Measurements from ENCODE around the gene RACGAP1.

RACGAP1 gene

DNA sequence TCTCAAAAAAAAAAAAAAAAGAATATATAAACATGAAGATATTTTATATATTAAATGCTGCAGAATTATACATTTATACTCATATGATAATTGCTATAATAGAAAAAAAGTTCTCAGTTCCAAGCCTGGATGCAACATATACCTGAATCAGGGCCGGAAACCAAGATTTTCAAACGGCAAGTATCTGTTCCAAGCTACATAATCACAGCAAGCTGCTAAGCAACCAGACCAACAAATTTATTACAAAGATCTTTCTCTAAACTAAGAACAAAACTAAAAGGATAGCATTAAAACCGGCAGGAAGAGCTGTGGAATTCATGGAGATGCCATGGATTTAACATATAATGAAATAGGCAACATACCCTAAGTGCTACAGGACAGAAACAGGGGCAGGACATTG is 7.1 kb downstream of the RACGAP1 start:
- no peak overlapping the region; the same call in 1 of the 2 replicates for H3K27ac ChIP-seq (replicated peaks)
- H3K27me3 ChIP-seq (ENCODE audit: insufficient read depth, poor library complexity, severe bottlenecking): no peaks in the 10 kb centered on the region
- TF ChIP-seq POLR2AphosphoS5 (IDR thresholded peaks at IDR 0.05; ENCODE audit: low read depth): no peak
- TF ChIP-seq, protein P1, sequence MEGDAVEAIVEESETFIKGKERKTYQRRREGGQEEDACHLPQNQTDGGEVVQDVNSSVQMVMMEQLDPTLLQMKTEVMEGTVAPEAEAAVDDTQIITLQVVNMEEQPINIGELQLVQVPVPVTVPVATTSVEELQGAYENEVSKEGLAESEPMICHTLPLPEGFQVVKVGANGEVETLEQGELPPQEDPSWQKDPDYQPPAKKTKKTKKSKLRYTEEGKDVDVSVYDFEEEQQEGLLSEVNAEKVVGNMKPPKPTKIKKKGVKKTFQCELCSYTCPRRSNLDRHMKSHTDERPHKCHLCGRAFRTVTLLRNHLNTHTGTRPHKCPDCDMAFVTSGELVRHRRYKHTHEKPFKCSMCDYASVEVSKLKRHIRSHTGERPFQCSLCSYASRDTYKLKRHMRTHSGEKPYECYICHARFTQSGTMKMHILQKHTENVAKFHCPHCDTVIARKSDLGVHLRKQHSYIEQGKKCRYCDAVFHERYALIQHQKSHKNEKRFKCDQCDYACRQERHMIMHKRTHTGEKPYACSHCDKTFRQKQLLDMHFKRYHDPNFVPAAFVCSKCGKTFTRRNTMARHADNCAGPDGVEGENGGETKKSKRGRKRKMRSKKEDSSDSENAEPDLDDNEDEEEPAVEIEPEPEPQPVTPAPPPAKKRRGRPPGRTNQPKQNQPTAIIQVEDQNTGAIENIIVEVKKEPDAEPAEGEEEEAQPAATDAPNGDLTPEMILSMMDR (IDR thresholded peaks at IDR 0.05; ENCODE audit: insufficient read depth, low read length): no peak
- no peak overlapping the region for H3K4me3 ChIP-seq (replicated peaks; ENCODE audit: insufficient read depth, low read length)
- no peak for DNase-seq (ENCODE audit: low read depth in 1 of 2, low spot score in 1 of 2)

DNA sequence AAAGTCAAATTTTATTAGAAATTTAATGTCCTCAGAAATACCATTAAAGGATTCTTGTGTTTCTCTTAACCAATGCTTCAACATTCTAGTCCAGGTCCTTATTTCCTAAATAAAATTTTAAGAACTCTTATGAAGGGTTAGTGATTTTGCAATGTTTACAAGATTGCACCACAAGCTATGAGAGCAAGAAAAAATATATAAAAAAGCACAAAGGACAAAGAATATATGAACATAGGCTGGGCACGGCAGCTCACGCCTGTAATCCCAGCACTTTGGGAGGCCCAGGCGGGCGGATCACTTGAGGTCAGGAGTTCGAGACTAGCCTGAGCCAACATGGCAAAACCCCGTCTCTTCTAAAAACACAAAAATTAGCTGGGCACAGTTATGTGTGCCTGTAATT is 7.7 kb downstream of the RACGAP1 start:
- Histone ChIP-seq H3K27me3 (ENCODE audit: insufficient read depth, poor library complexity, severe bottlenecking) (no peaks in the 10 kb centered on the region), H3K4me3 (replicated peaks; ENCODE audit: insufficient read depth, low read length) (no peak overlapping the region), H3K27ac (replicated peaks) (no peak overlapping the region)
- TF ChIP-seq SPI1 (IDR thresholded peaks at IDR 0.05; ENCODE audit: borderline replicate concordance, low read depth): no peak
- TF ChIP-seq, protein P2, sequence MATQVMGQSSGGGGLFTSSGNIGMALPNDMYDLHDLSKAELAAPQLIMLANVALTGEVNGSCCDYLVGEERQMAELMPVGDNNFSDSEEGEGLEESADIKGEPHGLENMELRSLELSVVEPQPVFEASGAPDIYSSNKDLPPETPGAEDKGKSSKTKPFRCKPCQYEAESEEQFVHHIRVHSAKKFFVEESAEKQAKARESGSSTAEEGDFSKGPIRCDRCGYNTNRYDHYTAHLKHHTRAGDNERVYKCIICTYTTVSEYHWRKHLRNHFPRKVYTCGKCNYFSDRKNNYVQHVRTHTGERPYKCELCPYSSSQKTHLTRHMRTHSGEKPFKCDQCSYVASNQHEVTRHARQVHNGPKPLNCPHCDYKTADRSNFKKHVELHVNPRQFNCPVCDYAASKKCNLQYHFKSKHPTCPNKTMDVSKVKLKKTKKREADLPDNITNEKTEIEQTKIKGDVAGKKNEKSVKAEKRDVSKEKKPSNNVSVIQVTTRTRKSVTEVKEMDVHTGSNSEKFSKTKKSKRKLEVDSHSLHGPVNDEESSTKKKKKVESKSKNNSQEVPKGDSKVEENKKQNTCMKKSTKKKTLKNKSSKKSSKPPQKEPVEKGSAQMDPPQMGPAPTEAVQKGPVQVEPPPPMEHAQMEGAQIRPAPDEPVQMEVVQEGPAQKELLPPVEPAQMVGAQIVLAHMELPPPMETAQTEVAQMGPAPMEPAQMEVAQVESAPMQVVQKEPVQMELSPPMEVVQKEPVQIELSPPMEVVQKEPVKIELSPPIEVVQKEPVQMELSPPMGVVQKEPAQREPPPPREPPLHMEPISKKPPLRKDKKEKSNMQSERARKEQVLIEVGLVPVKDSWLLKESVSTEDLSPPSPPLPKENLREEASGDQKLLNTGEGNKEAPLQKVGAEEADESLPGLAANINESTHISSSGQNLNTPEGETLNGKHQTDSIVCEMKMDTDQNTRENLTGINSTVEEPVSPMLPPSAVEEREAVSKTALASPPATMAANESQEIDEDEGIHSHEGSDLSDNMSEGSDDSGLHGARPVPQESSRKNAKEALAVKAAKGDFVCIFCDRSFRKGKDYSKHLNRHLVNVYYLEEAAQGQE (IDR thresholded peaks at IDR 0.05; ENCODE audit: insufficient replicate concordance, low read depth): no peak
- DNase-seq (ENCODE audit: low read depth in 1 of 2, low spot score in 1 of 2): peak in 1 of 2 experiments; percentile 20

DNA sequence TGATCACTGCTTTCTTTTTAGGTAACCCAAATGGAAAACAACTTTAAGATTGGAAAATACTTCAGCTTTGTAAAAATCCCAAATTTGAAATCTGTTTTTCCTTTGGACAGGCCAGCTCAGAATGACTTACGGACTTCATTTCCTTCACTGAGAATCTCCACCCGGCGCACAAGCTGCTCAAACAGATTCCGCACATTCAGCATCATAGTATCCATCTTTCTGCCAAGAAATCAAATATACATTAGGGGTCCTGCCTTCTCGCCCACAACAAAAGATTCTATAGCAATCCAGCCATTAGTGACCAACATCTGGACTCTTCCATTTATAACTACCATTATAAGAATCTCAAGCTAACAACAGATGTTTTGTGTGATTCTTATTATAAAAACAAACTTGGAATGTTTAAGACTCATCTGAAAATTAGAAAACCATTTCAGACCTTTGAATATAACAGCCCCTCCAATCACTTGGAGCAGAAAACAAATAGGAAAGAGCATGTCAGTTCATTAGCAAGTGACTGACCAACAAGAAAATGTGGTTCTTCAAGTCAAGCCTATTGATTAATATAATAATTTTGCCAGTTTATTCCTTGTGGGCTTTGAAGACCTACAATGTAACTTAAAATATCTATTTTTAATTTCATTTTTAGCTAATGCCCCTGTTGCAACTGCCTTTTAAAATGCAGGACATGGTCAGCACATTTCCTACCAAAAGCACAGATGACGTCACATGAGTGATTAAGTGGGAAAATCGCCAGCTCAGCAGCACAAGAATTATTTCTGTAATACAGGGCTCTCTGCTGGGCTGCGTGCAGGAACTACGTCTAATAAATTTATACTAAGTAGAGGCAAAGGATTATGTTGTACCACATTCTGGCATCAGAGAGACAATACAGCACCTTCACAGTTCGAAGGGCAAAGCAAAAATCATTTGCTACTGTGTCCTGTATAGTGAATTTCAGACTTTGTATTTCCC is 8.5 kb downstream of the RACGAP1 start:
- no peaks in the 10 kb centered on the region for H3K27me3 ChIP-seq (ENCODE audit: insufficient read depth, poor library complexity, severe bottlenecking)
- no peak for DNase-seq (ENCODE audit: low read depth in 1 of 2, low spot score in 1 of 2)
- TF ChIP-seq, protein P1 (IDR thresholded peaks at IDR 0.05; ENCODE audit: insufficient read depth, low read length): no peak
- TF ChIP-seq, protein P2 (IDR thresholded peaks at IDR 0.05; ENCODE audit: insufficient replicate concordance, low read depth): no peak
- TF ChIP-seq GABPA (IDR thresholded peaks at IDR 0.05; ENCODE audit: low read depth): no peak
- no peak for TF ChIP-seq SPI1 (IDR thresholded peaks at IDR 0.05; ENCODE audit: borderline replicate concordance, low read depth)
- no peak for TF ChIP-seq POLR2AphosphoS5 (IDR thresholded peaks at IDR 0.05; ENCODE audit: low read depth)
- H3K27ac ChIP-seq (replicated peaks): no peak overlapping the region
- H3K4me3 ChIP-seq (replicated peaks; ENCODE audit: insufficient read depth, low read length): no peak overlapping the region

DNA sequence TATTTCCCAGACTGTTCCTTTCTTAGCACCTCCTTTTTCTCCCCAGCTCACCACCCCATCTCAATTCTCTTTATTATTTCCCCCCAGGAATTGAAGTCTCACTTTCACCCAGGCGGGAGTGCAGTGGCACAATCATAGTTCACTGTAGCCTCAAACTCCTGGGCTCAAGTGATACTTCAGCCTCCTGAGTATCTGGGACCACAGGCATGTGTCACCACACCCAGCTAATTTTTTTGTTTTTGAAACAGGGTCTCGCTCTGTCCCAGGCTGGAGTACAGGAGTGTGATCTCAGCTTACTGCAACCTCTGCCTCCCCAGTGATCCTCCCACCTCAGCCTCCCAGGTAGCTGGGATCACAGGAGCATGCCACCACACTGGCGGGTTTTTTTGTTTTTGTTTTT is 11.0 kb downstream of the RACGAP1 start:
- TF ChIP-seq POLR2AphosphoS5 (IDR thresholded peaks at IDR 0.05; ENCODE audit: low read depth): no peak
- no peak for TF ChIP-seq SPI1 (IDR thresholded peaks at IDR 0.05; ENCODE audit: borderline replicate concordance, low read depth)
- TF ChIP-seq, protein P1 (IDR thresholded peaks at IDR 0.05; ENCODE audit: insufficient read depth, low read length): no peak
- TF ChIP-seq, protein P2 (IDR thresholded peaks at IDR 0.05; ENCODE audit: insufficient replicate concordance, low read depth): no peak
- TF ChIP-seq GABPA (IDR thresholded peaks at IDR 0.05; ENCODE audit: low read depth): no peak
- Histone ChIP-seq H3K4me3 (replicated peaks; ENCODE audit: insufficient read depth, low read length) (no peak overlapping the region), H3K27me3 (ENCODE audit: insufficient read depth, poor library complexity, severe bottlenecking) (no peaks in the 10 kb centered on the region), H3K27ac (replicated peaks) (no peak overlapping the region)
- no peak for DNase-seq (ENCODE audit: low read depth in 1 of 2, low spot score in 1 of 2)

All from HL-60 (cell line).